GM15510 (cell line): ENCODE results near the gene RHOT2.

Experiments used
- POLR2A ChIP-seq: IDR thresholded peaks from 3 replicates; pipeline ENCODE4 v1.6.1; 2011; ENCODE audit warnings: borderline replicate concordance; ENCODE audit not compliant: insufficient read length; ENCODE audit errors: extremely low read depth

Gene RHOT2

GRCh38 chr16:640614-641013 is 27.3 kb upstream of the RHOT2 start:
- no peak for TF ChIP-seq POLR2A

- TF ChIP-seq POLR2A, result peak; percentile 78
Measured at GRCh38 chr16:641326-642188, 26.4 kb upstream of the RHOT2 start, which contains the start of gene MCRIP2. Gene MCRIP2, plus strand, starts transcription at chr16:641828. Its CDS starts 164 bp downstream, at chr16:641992.

- TF ChIP-seq POLR2A, result peak; percentile 39
Measured at GRCh38 chr16:642189-643049, 25.5 kb upstream of the RHOT2 start.

- TF ChIP-seq POLR2A, result no peak
Measured at GRCh38 chr16:643050-643368, 24.9 kb upstream of the RHOT2 start.

- no peak for TF ChIP-seq POLR2A
Measured at GRCh38 chr16:644556-644955, 23.4 kb upstream of the RHOT2 start.

- no peak for TF ChIP-seq POLR2A
Measured at GRCh38 chr16:645852-646678, 21.9 kb upstream of the RHOT2 start.

- no peak for TF ChIP-seq POLR2A
Measured at GRCh38 chr16:646679-647172, 21.2 kb upstream of the RHOT2 start.

GRCh38 chr16:647173-647902 is 20.6 kb upstream of the RHOT2 start:
- TF ChIP-seq POLR2A, result peak; percentile 13

- TF ChIP-seq POLR2A, result peak; percentile 13
Measured at GRCh38 chr16:648071-648780, 19.7 kb upstream of the RHOT2 start.

GRCh38 chr16:648781-649589 is 18.9 kb upstream of the RHOT2 start, which contains the start of gene WDR90:
Gene WDR90, plus strand, starts transcription at chr16:649365. Its CDS starts 52 bp downstream, at chr16:649417.
- peak; percentile 63 for TF ChIP-seq POLR2A

- TF ChIP-seq POLR2A, result no peak
Measured at GRCh38 chr16:649631-650030, 18.3 kb upstream of the RHOT2 start.

GRCh38 chr16:651844-652243 is 16.1 kb upstream of the RHOT2 start:
- TF ChIP-seq POLR2A, result no peak
